Activated naive CD8-positive, alpha-beta T cell treated with anti-CD3 and anti-CD28 coated beads for 36 hours (primary cell): Measurements from ENCODE around the gene ARHGEF28. TPM values are rescaled to one million over a fixed set of nuclear protein-coding genes. Genes with fewer than 3 reads are reported as not detected.
A peak's percentile ranks its signal among the peaks of the same experiment; 100 is the strongest.

Experiments
- DNase-seq: peaks from one replicate; pipeline ENCODE4 v3.0.0; 2021
- H3K27ac Mint-ChIP-seq: one replicate; pipeline ENCODE4 v1.8.0; 2022; ENCODE audit warnings: mild to moderate bottlenecking, moderate library complexity, mixed read lengths
- H3K27me3 Mint-ChIP-seq: one replicate; pipeline ENCODE4 v1.8.0; 2022; ENCODE audit warnings: mild to moderate bottlenecking, mixed read lengths
- H3K36me3 Mint-ChIP-seq: one replicate; pipeline ENCODE4 v1.8.0; 2021; ENCODE audit warnings: mild to moderate bottlenecking, mixed read lengths
- H3K4me1 Mint-ChIP-seq: one replicate; pipeline ENCODE4 v1.8.0; 2021; ENCODE audit warnings: mixed read lengths
- H3K4me3 Mint-ChIP-seq: one replicate; pipeline ENCODE4 v1.8.0; 2022; ENCODE audit warnings: mild to moderate bottlenecking, moderate library complexity, mixed read lengths
- H3K9me3 Mint-ChIP-seq: one replicate; pipeline ENCODE4 v1.8.0; 2022; ENCODE audit warnings: mixed read lengths
- total RNA-seq, 2 experiments: library from RNA; stranded (reverse); gene quantifications; one replicate each; pipeline ENCODE4 v1.2.3, GENCODE V29; 2021

The ARHGEF28 gene, protein sequence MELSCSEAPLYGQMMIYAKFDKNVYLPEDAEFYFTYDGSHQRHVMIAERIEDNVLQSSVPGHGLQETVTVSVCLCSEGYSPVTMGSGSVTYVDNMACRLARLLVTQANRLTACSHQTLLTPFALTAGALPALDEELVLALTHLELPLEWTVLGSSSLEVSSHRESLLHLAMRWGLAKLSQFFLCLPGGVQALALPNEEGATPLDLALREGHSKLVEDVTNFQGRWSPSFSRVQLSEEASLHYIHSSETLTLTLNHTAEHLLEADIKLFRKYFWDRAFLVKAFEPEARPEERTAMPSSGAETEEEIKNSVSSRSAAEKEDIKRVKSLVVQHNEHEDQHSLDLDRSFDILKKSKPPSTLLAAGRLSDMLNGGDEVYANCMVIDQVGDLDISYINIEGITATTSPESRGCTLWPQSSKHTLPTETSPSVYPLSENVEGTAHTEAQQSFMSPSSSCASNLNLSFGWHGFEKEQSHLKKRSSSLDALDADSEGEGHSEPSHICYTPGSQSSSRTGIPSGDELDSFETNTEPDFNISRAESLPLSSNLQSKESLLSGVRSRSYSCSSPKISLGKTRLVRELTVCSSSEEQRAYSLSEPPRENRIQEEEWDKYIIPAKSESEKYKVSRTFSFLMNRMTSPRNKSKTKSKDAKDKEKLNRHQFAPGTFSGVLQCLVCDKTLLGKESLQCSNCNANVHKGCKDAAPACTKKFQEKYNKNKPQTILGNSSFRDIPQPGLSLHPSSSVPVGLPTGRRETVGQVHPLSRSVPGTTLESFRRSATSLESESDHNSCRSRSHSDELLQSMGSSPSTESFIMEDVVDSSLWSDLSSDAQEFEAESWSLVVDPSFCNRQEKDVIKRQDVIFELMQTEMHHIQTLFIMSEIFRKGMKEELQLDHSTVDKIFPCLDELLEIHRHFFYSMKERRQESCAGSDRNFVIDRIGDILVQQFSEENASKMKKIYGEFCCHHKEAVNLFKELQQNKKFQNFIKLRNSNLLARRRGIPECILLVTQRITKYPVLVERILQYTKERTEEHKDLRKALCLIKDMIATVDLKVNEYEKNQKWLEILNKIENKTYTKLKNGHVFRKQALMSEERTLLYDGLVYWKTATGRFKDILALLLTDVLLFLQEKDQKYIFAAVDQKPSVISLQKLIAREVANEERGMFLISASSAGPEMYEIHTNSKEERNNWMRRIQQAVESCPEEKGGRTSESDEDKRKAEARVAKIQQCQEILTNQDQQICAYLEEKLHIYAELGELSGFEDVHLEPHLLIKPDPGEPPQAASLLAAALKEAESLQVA (N-terminal part only)
- not detected for total RNA-seq

GRCh38 chr5:73625944-73626811 is at the start of gene ARHGEF28:
Gene ARHGEF28 (plus strand): TSS chr5:73626196. CDS start chr5:73684852, 58,656 bp downstream.
- no peaks in the 10 kb centered on the region for H3K36me3 Mint-ChIP-seq
- no peaks in the 10 kb centered on the region for H3K9me3 Mint-ChIP-seq
- peak within 1 kb of the TSS; percentile 14 for H3K4me3 Mint-ChIP-seq
- no peak within 1 kb of the TSS for H3K27ac Mint-ChIP-seq
- no peaks in the 10 kb centered on the region for H3K4me1 Mint-ChIP-seq
- peak; percentile 42 for DNase-seq
- peaks cover 64% of the 10 kb centered on the region for H3K27me3 Mint-ChIP-seq

- peaks cover 20% of the 10 kb centered on the region for H3K36me3 Mint-ChIP-seq
- H3K4me1 Mint-ChIP-seq: no peaks in the 10 kb centered on the region
- H3K4me3 Mint-ChIP-seq: no peak overlapping the region
- no peaks in the 10 kb centered on the region for H3K9me3 Mint-ChIP-seq
- no peak overlapping the region for H3K27ac Mint-ChIP-seq
- DNase-seq: no peak
- no peaks in the 10 kb centered on the region for H3K27me3 Mint-ChIP-seq
Observed at GRCh38 chr5:73582285-73583145, 43.5 kb upstream of the ARHGEF28 start.

DNA sequence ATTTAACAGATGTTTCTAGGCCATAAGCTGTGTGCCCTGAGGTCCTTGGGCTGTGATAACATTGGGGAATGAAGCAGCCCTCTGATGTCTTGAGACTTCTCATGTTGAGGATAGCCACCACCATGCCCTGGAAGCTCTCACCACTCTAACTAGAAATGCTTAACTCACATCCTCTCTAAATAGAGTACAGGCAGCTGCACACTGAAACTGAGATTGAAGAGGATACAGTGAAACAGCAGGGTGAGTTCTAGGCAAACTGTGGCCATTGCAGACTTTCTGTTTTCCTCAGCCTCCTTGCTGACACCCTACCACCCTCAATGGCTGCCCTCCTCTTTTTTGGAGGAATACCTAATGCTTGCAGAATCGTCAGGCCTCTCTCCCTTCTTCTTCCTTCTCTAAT is 38.1 kb upstream of the ARHGEF28 start:
- Mint-ChIP-seq H3K9me3 (no peaks in the 10 kb centered on the region), H3K36me3 (peaks cover 5% of the 10 kb centered on the region), H3K27me3 (no peaks in the 10 kb centered on the region)

DNA sequence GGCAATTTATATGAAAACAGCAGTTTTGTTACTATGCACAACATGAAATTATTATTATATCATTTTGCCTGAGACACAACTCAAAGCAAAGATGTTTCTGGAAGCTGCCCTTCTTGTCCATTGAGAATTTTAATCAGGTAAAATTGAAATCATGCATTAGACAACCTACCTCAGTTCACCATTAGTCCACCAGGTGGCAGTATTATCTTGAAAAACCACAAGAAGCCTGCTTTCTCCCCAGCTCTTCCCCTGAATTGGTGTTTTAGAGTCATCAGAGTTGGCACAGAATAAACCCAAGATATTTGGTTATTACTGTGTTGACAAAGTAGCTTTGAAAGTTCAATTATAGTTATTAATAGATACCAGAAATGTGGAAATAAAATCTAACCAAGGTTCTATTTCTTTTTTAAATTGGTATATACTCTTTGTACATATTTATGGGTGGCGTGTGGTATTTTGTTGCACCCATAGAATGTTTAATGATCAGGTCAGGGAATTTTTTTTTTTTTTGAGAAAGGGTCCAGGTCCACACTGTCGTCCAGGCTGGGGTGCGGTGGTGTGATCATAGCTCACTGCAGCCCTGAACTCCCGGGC is 34.8 kb upstream of the ARHGEF28 start:
- Mint-ChIP-seq H3K27me3 (no peaks in the 10 kb centered on the region), H3K36me3 (peaks cover 2% of the 10 kb centered on the region), H3K9me3 (no peaks in the 10 kb centered on the region), H3K4me1 (no peaks in the 10 kb centered on the region), H3K27ac (no peak overlapping the region), H3K4me3 (no peak overlapping the region)
- DNase-seq: peak; percentile 6

More for the DNA sequence above, 38.1 kb upstream of the ARHGEF28 start:
- H3K27ac Mint-ChIP-seq: no peak overlapping the region
- H3K4me3 Mint-ChIP-seq: no peak overlapping the region
- no peaks in the 10 kb centered on the region for H3K4me1 Mint-ChIP-seq
- no peak for DNase-seq

DNA sequence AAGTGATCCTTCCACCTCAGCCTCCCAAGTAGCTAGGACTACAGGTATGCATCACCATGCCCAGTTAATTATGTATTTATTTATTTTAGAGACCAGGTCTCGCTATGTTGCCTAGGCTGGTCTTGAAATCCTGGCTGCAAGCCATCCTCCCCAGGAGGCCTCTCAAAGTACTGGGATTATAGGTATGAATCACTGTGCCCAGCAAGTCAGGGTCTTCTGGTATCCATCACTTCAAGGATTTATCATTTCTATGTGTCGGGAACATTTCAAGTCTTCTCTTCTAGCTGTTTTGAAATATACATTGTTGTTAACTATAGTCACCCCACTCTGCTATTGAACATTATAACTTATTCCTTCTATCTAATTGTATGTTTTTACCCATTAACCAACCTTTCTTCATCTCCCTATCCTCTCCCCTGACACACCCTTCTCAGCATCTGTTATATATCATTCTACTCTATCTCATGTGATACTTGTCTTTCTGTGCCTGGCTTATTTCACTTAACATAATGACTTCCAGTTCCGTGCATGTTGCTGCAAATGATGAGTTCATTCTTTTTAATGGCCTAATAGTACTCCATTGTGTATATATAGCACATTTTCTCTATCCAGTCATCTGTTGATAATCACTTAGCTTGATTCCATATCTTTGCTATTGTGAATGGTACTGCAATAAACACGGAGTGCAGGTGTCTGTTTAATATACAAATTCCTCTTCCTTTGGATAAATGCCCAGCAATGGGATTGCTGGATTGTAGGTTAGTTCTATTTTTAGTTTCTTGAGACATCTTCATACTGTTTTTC is 34.1 kb upstream of the ARHGEF28 start:
- Mint-ChIP-seq H3K4me3 (no peak overlapping the region), H3K9me3 (no peaks in the 10 kb centered on the region), H3K36me3 (no peaks in the 10 kb centered on the region), H3K27me3 (no peaks in the 10 kb centered on the region), H3K27ac (no peak overlapping the region), H3K4me1 (no peaks in the 10 kb centered on the region)
- DNase-seq: no peak

GRCh38 chr5:73592551-73592950 is 33.4 kb upstream of the ARHGEF28 start:
- no peaks in the 10 kb centered on the region for H3K9me3 Mint-ChIP-seq
- H3K27ac Mint-ChIP-seq: no peak overlapping the region
- H3K27me3 Mint-ChIP-seq: no peaks in the 10 kb centered on the region
- H3K4me3 Mint-ChIP-seq: no peak overlapping the region
- H3K4me1 Mint-ChIP-seq: no peaks in the 10 kb centered on the region
- H3K36me3 Mint-ChIP-seq: no peaks in the 10 kb centered on the region
- no peak for DNase-seq

GRCh38 chr5:73596705-73597328 is 29.2 kb upstream of the ARHGEF28 start:
- DNase-seq: no peak
- no peaks in the 10 kb centered on the region for H3K4me1 Mint-ChIP-seq
- peaks cover 2% of the 10 kb centered on the region for H3K9me3 Mint-ChIP-seq
- H3K4me3 Mint-ChIP-seq: no peak overlapping the region
- H3K27me3 Mint-ChIP-seq: peaks cover 5% of the 10 kb centered on the region
- H3K36me3 Mint-ChIP-seq: no peaks in the 10 kb centered on the region
- no peak overlapping the region for H3K27ac Mint-ChIP-seq

DNA sequence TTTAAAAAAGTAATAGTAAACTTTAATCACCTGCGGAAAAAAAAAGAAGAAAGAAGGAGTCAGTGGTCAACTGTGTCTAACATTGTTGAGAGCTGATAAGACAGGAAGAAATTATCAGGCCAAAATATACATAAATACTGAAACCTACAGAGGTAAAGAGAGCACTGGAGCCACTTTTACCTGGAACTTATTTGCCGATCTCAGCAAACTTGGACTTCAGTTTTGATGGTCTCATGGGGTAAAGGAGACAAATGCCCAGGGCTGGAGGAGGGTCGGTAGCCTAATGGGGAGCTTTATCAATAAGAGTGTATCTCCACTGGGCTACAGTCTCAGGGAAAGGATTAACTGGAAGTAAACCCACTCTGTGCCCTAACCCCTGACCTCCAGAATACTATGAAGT is 26.6 kb upstream of the ARHGEF28 start:
- H3K4me1 Mint-ChIP-seq: no peaks in the 10 kb centered on the region
- H3K36me3 Mint-ChIP-seq: no peaks in the 10 kb centered on the region
- no peak for DNase-seq
- no peak overlapping the region for H3K27ac Mint-ChIP-seq
- no peak overlapping the region for H3K4me3 Mint-ChIP-seq
- H3K27me3 Mint-ChIP-seq: peaks cover 5% of the 10 kb centered on the region
- H3K9me3 Mint-ChIP-seq: peaks cover 3% of the 10 kb centered on the region

GRCh38 chr5:73603998-73604397 is 22.0 kb upstream of the ARHGEF28 start:
- no peaks in the 10 kb centered on the region for H3K27me3 Mint-ChIP-seq
- DNase-seq: no peak
- H3K27ac Mint-ChIP-seq: no peak overlapping the region
- no peaks in the 10 kb centered on the region for H3K4me1 Mint-ChIP-seq
- H3K4me3 Mint-ChIP-seq: no peak overlapping the region
- peaks cover 3% of the 10 kb centered on the region for H3K9me3 Mint-ChIP-seq
- H3K36me3 Mint-ChIP-seq: no peaks in the 10 kb centered on the region

DNA sequence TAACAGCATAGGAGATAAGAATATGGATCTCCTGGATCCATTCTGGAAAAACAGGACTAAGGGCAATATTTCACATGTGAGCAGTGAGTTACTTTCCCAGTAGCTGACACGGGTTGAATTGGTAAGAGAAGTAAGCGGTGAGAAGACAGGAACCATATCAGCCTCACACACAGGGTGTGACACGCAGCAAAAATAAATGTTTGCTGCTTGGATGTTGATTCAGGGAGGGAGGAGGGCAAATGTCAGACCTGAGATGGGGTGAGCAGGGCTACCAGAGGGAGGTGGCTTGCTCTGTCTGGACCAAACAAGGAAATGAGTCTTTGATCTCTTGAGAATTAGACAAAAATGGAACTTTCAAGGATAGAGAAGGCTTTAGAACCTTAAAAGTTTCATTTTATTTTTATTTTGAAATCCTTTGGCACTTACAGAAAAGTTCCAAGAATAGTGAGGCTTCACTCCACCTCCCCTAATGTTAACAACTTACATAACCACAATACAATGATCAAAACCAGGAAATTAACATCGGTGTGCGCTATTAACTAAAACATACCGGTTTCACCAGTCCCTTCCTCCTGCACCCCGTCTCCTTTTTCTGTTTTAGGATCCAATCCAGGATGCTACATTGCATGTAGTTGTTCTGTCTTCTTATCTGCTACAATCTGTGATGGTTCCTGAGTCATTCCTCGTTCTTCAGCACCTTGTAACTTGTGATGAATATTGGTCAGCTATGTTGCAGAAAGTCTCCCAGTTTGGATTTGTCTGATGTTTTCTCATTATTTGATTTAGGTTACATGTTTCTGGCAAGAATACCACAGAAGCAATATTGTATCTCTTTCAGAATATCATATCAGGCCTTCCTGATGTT is 20.5 kb upstream of the ARHGEF28 start:
- peaks cover 3% of the 10 kb centered on the region for H3K9me3 Mint-ChIP-seq
- H3K4me1 Mint-ChIP-seq: no peaks in the 10 kb centered on the region
- H3K36me3 Mint-ChIP-seq: no peaks in the 10 kb centered on the region
- no peak overlapping the region for H3K27ac Mint-ChIP-seq
- DNase-seq: no peak
- no peaks in the 10 kb centered on the region for H3K27me3 Mint-ChIP-seq
- H3K4me3 Mint-ChIP-seq: no peak overlapping the region

DNA sequence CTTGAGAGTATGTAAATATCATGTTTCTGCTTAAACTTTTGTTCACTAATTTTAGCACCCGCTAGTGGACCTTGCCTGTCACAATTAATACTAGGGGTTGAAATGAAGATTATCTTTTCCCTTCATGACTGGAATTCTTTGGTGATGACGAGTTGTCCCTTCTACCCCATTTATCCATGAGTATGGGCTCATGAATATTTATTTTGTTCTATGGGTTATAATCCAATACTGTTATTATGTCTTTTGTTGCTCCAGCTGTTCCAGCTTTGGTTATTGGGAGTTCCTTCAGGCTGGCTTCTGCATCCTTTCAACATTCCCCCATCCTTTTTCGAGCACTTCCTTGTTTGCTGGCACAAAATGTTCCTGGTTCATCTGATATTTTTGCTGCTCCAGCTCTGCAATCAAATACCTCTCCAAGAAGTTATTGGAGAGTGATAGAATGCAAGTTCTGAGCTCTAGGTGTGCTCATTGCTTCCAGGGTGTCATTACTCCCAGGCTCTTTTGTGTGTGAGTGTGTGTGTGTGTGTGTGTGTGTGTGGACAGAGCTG is 19.7 kb upstream of the ARHGEF28 start:
- Mint-ChIP-seq H3K4me1 (no peaks in the 10 kb centered on the region), H3K27me3 (peaks cover 4% of the 10 kb centered on the region), H3K4me3 (no peak overlapping the region), H3K36me3 (no peaks in the 10 kb centered on the region), H3K9me3 (peaks cover 3% of the 10 kb centered on the region), H3K27ac (no peak overlapping the region)
- DNase-seq: no peak
